Stomach (tissue), 9 donors: Measurements from ENCODE around the gene HNRNPU. TPM values are rescaled to one million over a fixed set of nuclear protein-coding genes. Genes with fewer than 3 reads are reported as not detected.

Experiments
- DNase-seq, 2 donors: peaks; one replicate each; pipeline versions ENCODE4 v3.0.0 to v3.0.0-alpha.2; 2013 to 2019
- H3K27ac ChIP-seq, 5 donors: fragments of 200-600 bp in 4 of 5; sonication (generic) in 4 of 5; one replicate each; pipeline ENCODE4 v1.5.1; 2013 to 2019; ENCODE audit warnings: mild to moderate bottlenecking in 1 of 5, moderate library complexity in 1 of 5
- H3K27me3 ChIP-seq, 3 donors: fragments of 200-600 bp; sonication (generic); one replicate each; pipeline ENCODE4 v1.5.1; 2017 to 2019; ENCODE audit warnings: mixed run types in 1 of 3
- H3K36me3 ChIP-seq, 4 donors: fragments of 200-600 bp; sonication (generic); 1 replicate in 3 of 4; 2 replicates in 1 of 4; pipeline ENCODE4 v1.5.1; 2016 to 2019
- H3K4me1 ChIP-seq, 4 donors: fragments of 200-600 bp; sonication (generic); one replicate each; pipeline ENCODE4 v1.5.1; 2016 to 2019
- H3K4me3 ChIP-seq, 4 donors: fragments of 200-600 bp; sonication (generic) in 3 of 4; one replicate each; pipeline ENCODE4 v1.5.1; 2016 to 2019; ENCODE audit warnings: mild to moderate bottlenecking in 1 of 4
- H3K9me3 ChIP-seq, 4 donors: fragments of 200-600 bp; sonication (generic); one replicate each; pipeline ENCODE4 v1.5.1; 2016 to 2019
- EP300 ChIP-seq: sonication (generic); formaldehyde crosslinking; IDR thresholded peaks from one replicate; pipeline ENCODE4 v1.6.1; 2017; ENCODE audit warnings: antibody characterized with exemption
- POLR2A ChIP-seq, 4 donors: fragments of 450-650 bp; IDR thresholded peaks; one replicate each; pipeline ENCODE4 v1.6.1; 2016; ENCODE audit warnings: antibody characterized with exemption in 4 of 4, control low read depth in 2 of 4, mild to moderate bottlenecking in 1 of 4, moderate library complexity in 1 of 4
- POLR2AphosphoS5 ChIP-seq, 3 donors: sonication (generic); formaldehyde crosslinking; IDR thresholded peaks; one replicate each; pipeline ENCODE4 v1.6.1; 2016; ENCODE audit warnings: antibody characterized with exemption in 3 of 3
- WGBS, 5 donors: extraction: QIAGEN DNeasy Blood & Tissue Kit in 3 of 5; methylation state at CpG; one replicate each; pipeline versions ENCODE4 v1.1.5 to v1.1.7; 2013 to 2018; 5-methylcytosine and 5-hydroxymethylcytosine counted together
- intact Hi-C: fragments of 100-400 bp; cut with DNase I; formaldehyde crosslinking; loops from one replicate; pipeline ENCODE4 v1.15.1; 2023; ENCODE audit warnings: low total_unique reads
- polyA plus RNA-seq, 3 donors: library from polyadenylated mRNA; stranded (reverse); fragments of 200-250 nt; gene quantifications; one replicate each; pipeline ENCODE4 v1.2.3, GENCODE V29; 2013
- total RNA-seq, 5 donors: library from RNA; depleted of rRNA; stranded (reverse); fragments of >200 nt; gene quantifications; one replicate each; pipeline versions ENCODE4 v1.1.0 to v1.2.3, GENCODE V29; 2014 to 2016
- TF ChIP-seq, protein P1 (sequence below), 7 experiments: fragments of 450-650 bp in 4 of 7; fragments of 200-600 bp in 3 of 7; sonication (generic) in 3 of 7; IDR thresholded peaks; one replicate each; pipeline ENCODE4 v1.5.1; 2016 to 2019; ENCODE audit warnings: antibody characterized with exemption in 7 of 7, control low read depth in 2 of 7, mild to moderate bottlenecking in 1 of 7
- donor health status: healthy with polysubstance abuse.
- donor health status: Bipolar disorder and iron deficiency.
- donor health status: healthy.

The HNRNPU gene
- total and polyA plus RNA-seq, 8 donors: 76.3 to 533 (median 309) TPM

- intact Hi-C loops: loop anchor here (10.0 kb wide), 1 partner anchor 244 kb away; no protein-coding TSS in a partner anchor
- no peak overlapping the region for H3K4me3 ChIP-seq
- 37 to 55% (median 53%) methylated on average over 14 of the region's 14 CpGs for WGBS, 5 donors
- H3K9me3 ChIP-seq: no peaks in the 10 kb centered on the region
- peak; percentile 43 to 45 for DNase-seq
- H3K4me1 ChIP-seq: peaks cover 0 to 16% (median 2%) of the 10 kb centered on the region in 4 donors
- no peaks in the 10 kb centered on the region for H3K27me3 ChIP-seq
- TF ChIP-seq POLR2A (IDR thresholded peaks at IDR 0.05): no peak
- TF ChIP-seq, protein P1, sequence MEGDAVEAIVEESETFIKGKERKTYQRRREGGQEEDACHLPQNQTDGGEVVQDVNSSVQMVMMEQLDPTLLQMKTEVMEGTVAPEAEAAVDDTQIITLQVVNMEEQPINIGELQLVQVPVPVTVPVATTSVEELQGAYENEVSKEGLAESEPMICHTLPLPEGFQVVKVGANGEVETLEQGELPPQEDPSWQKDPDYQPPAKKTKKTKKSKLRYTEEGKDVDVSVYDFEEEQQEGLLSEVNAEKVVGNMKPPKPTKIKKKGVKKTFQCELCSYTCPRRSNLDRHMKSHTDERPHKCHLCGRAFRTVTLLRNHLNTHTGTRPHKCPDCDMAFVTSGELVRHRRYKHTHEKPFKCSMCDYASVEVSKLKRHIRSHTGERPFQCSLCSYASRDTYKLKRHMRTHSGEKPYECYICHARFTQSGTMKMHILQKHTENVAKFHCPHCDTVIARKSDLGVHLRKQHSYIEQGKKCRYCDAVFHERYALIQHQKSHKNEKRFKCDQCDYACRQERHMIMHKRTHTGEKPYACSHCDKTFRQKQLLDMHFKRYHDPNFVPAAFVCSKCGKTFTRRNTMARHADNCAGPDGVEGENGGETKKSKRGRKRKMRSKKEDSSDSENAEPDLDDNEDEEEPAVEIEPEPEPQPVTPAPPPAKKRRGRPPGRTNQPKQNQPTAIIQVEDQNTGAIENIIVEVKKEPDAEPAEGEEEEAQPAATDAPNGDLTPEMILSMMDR (IDR thresholded peaks at IDR 0.05): peak in 5 of 7 experiments; percentile 9 to 66 (median 31)
- no peak for TF ChIP-seq EP300
- no peaks in the 10 kb centered on the region for H3K36me3 ChIP-seq
- H3K27ac ChIP-seq: no peak overlapping the region
These were observed 63.1 kb downstream of the HNRNPU start for GRCh38 chr1:244801246-244801645.

DNA sequence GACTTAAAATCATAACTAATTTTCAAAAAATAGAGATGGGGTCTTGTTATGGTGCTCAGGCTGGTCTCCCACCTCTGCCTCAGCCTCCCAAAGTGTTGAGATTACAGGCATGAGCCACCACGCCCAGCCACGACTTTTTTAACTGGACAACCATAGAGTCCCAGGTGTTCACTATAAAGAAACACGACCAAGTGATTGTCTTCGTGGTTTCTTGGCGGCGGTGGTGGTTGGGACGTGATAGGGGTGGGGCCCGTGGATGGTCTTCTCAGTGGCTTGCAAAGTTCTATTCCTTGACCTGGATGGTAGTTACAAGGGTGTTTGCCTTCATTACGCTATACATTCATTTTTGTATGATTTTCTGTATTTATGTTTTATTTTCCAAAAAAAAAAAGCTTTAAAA lies 63.5 kb downstream of the HNRNPU start:
- no peak overlapping the region for H3K27ac ChIP-seq
- no peaks in the 10 kb centered on the region for H3K36me3 ChIP-seq
- no peaks in the 10 kb centered on the region for H3K9me3 ChIP-seq
- no peak for TF ChIP-seq POLR2A (IDR thresholded peaks at IDR 0.05)
- TF ChIP-seq, protein P1 (IDR thresholded peaks at IDR 0.05): no peak
- TF ChIP-seq POLR2AphosphoS5 (IDR thresholded peaks at IDR 0.05): no peak
- TF ChIP-seq EP300: no peak
- peaks cover 0 to 16% (median 2%) of the 10 kb centered on the region in 4 donors for H3K4me1 ChIP-seq
- no peak overlapping the region for H3K4me3 ChIP-seq
- no peaks in the 10 kb centered on the region for H3K27me3 ChIP-seq
- WGBS, 5 donors: 69 to 86% (median 83%) methylated on average over 9 of the region's 9 CpGs
- DNase-seq: no peak
- intact Hi-C loops: loop anchor here (10.0 kb wide), 1 partner anchor 244 kb away; no protein-coding TSS in a partner anchor

Other genes starting within 250 kb of the HNRNPU start
- 10 to 100 TPM in 3 of 5 donors, 1 to 10 TPM in 2; 3.5 to 74.7 (median 15.6) TPM for gene DESI2, start 211.4 kb downstream of the HNRNPU start, total RNA-seq
- gene DESI2, start 211.4 kb downstream of the HNRNPU start, polyA plus RNA-seq: 10 to 100 TPM in 2 of 3 donors, 1 to 10 TPM in 1; 9.8 to 29.2 (median 22.4) TPM
- gene COX20, start 28.9 kb downstream of the HNRNPU start, total RNA-seq: 10 to 100 TPM in 3 of 5 donors, 1 to 10 TPM in 2; 5.5 to 58.0 (median 28.0) TPM
- gene COX20, start 28.9 kb downstream of the HNRNPU start, polyA plus RNA-seq: 10 to 100 TPM; 55.4 to 65.7 (median 60.0) TPM